ENCODE data around the gene FAM20C.

FAM20C gene

DNA sequence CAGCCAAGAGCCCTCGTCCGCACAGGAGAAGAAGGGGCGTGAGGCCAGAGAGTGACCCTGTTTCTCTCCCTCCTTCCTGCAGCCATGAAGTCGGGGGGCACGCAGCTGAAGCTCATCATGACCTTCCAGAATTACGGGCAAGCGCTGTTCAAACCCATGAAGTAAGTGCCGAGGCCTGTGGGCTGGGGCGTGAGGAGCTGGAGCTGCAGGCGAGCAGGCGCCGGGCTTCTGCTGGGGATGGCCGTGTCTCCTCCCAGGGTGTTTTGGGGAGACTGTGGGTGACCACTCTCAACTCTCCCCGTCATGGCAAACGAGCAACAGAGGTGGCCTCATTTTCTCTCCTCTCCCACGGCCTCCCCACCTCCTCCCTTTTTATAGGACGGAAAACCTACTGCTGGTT, 16.4 kb downstream of the FAM20C start:
- no peak for DNase-seq (ENCODE audit: low read depth in 2 of 2)

- DNase-seq (ENCODE audit: low read depth in 2 of 2): no peak
Observed at GRCh38 chr7:209416-209815, 17.0 kb downstream of the FAM20C start.

GRCh38 chr7:209906-210305, 17.5 kb downstream of the FAM20C start:
- no peak for DNase-seq (ENCODE audit: low read depth in 2 of 2)

GRCh38 chr7:210401-210925, 18.1 kb downstream of the FAM20C start:
- no peak for DNase-seq (ENCODE audit: low read depth in 2 of 2)

DNA sequence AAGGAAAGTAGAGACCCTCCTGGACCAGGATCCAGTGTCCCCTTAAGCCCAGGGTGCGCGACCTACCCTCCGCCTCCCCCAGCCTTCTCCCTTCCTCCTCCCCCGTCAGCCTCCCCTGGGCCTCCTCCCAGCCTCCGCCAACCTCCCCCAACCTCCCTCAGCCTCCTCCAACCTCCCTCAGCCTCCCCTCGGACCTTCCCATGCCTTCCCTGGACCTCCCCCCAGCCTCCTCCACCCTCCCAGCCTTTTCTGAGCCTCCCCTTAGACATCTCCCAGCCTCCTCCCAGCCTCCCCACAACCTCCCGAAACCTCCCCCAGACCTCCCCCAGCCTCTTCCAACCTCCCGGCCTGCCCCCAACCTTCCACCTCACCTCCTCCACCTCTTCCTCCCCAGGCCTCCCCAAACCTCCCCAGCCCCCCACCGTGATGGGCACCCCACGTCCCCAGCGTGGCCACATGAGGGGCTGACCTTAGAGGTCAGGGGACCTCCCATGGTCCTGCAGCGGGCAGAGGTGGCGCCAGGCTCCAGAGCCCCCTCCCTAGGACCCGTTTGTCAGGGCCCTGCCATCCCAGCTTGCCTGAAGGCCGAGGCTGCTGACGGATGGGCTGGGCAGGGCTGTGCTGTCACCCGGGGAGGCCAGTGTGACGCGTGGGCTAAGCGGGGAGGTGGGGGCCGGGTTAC, 18.8 kb downstream of the FAM20C start:
- no peak for DNase-seq (ENCODE audit: low read depth in 2 of 2)

GRCh38 chr7:211715-212058, 19.3 kb downstream of the FAM20C start:
- no peak for DNase-seq (ENCODE audit: low read depth in 2 of 2)

- DNase-seq (ENCODE audit: low read depth in 2 of 2): no peak
Observed at GRCh38 chr7:212754-213153, 20.4 kb downstream of the FAM20C start.

DNA sequence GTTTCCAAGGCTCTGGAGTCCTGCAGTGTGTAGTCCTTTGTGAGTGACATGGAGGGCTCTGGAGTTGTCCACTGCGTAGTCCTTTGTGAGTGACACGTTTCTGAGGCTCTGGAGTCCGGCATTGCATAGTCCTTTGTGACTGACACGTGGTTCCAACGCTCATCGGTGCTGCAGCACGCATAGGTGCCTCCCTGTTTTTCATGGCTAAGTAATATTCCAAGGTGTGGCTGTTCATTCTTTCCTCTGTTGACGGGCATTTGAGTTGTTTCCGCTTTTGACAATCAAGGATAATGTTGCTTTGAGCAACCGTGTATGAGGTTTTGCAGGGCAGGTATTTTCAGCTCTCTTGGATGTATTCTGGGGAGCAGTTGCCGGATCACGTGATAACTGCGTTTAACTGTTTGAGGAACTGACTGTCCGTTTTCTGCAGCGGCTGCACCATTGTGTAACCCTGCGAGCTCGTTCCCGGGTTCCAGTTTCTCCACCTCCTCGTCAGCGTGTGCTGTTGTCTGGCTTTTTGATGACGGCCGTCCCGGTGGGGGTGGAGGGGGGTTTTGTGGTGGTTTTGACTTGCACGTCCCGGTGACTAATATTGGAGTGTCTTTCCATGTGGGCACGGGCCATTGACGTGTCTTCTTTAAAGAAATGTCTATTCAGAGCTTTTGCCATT, 21.1 kb downstream of the FAM20C start:
- no peak for DNase-seq (ENCODE audit: low read depth in 2 of 2)

- no peak for DNase-seq (ENCODE audit: low read depth in 2 of 2)
Observed at GRCh38 chr7:214410-215212, 22.2 kb downstream of the FAM20C start.

GRCh38 chr7:216360-217300, 24.3 kb downstream of the FAM20C start:
- no peak for DNase-seq (ENCODE audit: low read depth in 2 of 2)

DNA sequence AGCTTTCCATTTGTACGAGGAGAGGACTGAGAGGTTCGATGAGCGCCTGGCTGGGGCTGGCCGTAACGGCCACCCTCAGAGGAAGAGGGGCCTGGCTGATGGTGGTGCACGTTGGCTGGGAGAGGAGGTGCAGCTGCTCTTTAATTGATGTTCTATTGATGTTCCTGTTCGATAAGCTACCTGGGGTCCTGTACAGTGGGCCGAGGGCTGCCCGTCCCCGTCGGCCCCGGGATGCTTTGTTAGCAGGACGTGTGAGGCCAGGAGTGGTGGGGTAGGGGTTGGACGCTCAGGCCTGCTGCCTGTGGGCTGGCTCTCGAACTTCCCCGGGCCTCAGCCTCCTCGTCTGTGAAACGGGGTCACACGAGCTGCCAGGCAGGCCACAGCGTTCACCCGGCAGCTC, 25.4 kb downstream of the FAM20C start:
- DNase-seq (ENCODE audit: low read depth in 2 of 2): no peak

DNA sequence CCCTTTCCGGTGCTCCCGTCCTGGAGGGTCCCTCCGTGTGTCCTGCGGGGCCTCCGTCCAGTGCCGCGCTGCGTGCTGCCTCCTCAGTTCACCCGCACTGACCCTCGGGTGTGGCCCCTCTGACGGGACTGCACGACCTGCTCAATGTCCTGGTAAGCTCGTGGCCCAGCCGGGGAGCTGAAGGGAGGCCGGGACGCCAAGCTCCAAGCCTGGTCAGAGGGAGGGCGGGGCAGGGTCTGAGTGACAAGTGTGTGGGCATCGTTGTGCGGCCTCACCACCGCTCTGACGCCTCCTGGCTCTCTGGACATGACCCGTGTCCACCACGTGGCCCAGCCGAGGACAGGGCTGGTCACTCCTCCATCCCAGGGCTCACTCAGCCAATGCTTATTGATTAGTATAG, 25.9 kb downstream of the FAM20C start:
- no peak for DNase-seq (ENCODE audit: low read depth in 2 of 2)

DNA sequence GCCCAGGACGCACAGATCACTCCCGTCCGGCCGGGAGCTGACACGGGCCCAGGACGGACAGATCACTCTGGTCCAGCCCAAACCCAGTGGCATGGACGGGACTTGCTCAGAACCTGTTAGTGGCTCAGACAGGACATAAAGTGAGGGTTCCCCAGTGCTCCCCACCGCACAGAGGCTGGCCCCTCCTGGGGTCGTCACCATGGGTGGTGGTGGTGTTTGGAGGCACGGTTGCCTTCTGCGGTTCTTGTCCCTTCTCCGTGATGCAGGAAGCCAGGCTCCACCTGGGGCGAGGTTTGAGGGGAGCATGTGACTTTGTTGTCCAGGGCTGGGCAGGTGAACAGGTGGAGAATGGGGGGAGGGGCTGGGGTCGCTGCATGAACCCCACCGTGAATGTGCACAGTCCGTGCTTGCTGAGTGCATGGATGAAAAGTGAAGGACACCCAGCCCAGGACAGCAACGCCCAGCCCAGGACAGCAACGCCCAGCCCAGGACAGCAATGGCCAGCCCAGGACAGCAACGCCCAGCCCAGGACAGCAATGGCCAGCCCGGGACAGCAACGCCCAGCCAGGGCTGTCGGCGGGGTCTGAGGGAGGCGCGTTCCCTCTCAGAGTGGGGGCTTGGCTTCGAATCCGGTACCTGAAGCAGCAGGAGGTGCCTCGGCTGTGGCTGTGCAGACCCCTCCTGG, 26.7 kb downstream of the FAM20C start:
- no peak for DNase-seq (ENCODE audit: low read depth in 2 of 2)

DNA sequence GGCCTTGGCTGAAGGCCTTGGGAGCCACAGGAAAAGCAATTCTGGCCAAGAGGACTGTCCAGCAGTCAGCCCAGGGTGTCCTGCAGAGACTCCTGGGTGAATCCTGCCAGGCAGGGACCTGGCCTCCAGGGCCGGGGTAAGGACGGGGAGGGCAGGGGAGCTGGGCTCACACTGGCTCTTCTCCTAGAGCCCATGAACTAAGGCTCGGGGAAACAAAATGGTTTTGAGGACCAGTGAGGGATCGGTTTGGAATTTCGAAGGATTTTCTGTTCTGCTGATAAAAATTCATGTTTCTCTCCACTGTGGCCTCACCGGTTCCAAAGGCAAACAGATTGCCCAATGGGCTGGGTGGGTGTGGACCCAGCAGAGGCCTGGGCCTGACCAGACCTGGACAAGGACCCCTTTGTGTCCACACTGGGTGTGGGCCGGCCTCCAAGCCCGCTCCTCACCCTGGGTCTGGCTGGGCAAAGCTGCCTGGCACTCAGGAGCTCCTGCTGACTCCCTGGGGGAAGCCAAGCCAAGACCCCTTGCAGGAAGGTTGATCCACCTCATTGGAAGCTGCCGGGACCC, 27.3 kb downstream of the FAM20C start:
- DNase-seq (ENCODE audit: low read depth in 2 of 2): no peak

DNA sequence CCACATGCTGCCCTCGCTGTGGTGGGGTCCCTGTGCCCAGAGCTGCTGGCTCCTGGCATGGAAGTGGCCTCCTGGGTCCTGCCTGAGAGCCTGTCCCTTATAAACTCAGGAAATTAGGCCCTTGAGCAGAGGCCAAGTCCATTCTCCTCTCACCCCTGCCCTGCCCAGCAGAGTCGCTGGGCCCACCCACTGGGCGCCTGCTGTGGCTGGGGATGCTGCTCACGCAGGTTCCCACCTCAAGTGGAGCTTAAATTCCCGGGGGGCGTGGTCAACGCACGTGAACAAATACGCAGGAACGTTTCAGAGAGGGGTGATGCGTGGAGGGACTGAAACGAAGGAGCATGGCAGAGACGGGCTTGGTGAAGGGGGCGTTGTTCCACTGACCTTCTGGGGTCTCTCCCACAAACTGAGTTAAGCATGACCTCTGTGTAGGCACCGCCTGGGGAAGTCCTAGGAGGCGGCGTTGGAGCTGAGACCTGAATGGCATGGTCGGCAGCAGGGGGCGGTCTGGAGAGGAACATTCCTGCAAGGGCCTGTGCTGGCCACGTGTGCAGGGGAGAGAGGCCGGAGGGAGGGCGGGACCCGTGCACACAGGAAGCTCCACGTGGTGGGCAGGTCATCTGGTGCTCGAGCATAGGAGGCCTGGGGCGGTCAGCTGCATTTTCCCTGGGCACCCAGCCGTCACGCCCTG, 27.9 kb downstream of the FAM20C start:
- no peak for DNase-seq (ENCODE audit: low read depth in 2 of 2)

DNA sequence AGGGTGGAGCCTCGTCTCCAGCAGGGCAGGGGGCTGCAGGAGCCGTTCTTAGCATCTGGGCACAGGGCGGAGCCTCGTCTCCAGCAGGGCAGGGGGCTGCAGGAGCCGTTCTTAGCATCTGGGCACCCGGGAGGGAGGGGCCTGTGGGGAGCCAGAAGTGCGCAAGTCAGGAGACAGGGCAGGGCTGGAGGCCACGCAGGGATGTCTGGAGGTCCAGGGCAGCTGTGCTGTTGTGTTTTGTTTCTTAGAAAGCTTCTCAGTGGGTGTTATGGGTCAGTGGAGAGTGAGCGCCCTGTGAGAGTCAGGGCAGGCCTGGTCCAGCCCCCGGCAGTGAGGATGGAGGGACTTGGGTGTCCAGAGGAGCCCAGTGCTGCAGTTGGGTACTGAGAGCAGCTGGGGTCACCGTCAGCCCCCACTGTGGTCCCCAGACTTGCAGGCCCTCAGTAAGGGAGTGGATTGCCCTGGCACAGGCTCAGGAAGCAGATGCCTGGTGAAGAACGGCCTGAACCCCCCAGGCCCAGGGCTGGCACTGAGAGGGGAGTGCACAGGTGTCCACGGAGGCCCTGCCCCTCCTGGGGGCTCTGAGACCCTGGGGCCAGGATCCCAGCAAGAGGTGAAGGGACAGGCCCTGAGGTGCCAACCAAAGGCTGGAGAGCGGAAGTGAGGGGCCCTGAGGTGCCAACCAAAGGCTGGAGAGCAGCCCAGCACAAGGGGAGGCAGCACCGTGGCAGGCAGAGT, 29.8 kb downstream of the FAM20C start:
- DNase-seq (ENCODE audit: low read depth in 2 of 2): no peak

DNA sequence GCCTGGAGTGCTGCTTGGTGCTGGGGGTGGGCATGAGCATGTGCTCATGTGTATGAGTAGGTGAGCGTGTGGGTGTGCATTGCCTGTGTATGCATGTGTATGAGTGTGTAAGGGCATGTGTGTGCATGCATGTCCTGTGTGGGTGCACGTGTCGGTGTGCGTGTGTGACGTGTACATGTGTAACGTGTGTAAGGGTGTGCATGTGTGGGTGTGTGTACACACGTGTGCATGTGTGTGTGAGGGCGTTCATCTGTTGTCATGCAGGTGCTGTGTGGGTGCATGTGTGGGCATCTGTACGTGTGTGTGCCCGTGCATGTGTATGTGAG, 30.3 kb downstream of the FAM20C start:
- DNase-seq (ENCODE audit: low read depth in 2 of 2): no peak

- DNase-seq (ENCODE audit: low read depth in 2 of 2): no peak
Observed at GRCh38 chr7:223118-223800, 30.9 kb downstream of the FAM20C start.

DNA sequence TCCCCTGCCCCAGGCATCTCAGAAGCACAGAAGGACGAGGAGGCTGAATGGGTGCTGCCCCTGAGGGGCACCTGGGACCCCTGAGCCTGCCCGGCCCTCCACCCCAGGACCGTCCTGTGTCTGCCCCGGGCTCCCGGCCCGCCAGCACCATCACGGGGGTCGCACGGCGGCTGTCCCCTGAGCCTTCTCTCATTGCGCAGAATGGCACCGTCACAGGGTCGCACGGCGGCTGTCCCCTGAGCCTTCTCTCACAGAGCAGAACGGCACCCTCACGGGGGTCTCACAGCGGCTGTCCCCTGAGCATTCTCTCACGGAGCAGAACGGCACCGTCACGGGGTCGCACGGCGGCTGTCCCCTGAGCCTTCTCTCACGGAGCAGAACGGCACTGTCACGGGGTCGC, 31.5 kb downstream of the FAM20C start:
- no peak for DNase-seq (ENCODE audit: low read depth in 2 of 2)
